ENCODE data around the gene CHRDL1.

DNA sequence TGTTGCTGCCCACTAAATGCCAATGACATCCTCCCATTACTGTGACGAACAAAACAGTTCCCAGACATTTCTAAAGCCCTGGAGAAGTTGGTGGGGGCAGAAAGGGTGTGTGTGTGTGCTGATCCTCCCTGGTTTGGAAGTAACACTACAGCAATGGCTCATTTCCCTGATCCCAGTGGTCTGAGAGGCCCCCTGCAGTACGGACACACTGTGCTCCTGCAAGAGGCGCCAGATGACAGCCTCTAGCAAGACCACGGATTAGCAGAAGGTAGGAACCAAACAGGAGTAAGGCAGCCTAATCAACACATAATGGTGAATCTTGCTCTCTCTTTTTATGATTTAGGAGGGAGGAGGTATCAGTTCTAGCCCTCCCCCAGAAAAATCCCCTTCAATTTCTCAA lies 49.6 kb downstream of the CHRDL1 start:
- TF ChIP-seq ZNF274 (IDR thresholded peaks at IDR 0.05; ENCODE audit: low read depth, low read length): no peak
- TF ChIP-seq YY1 (IDR thresholded peaks at IDR 0.05; ENCODE audit: insufficient read depth, insufficient read length): no peak

Data from NT2/D1 (cell line).